ENCODE measurements around the gene SERPINE2.

- no peak for TF ChIP-seq CTCF (conservative IDR thresholded peaks at IDR 0.05; ENCODE audit: low read depth, low read length)
- TF ChIP-seq EZH2 (IDR thresholded peaks at IDR 0.05; ENCODE audit: borderline replicate concordance, low read depth, low read length, poor library complexity, severe bottlenecking): no peak
Measured at GRCh38 chr2:223943561-223944008, 95.5 kb downstream of the SERPINE2 start.

All from A673 (cell line).